Stimulated activated CD8-positive, alpha-beta memory T cell treated with anti-CD3 and anti-CD28 coated beads, Interleukin-12 subunit alpha, Interleukin-12 subunit beta, amount 100 ng/mL, for 24 hours (primary cell): Measurements from ENCODE around the gene CIB2.
A peak's percentile ranks its signal among the peaks of the same experiment; 100 is the strongest.

Experiments
- DNase-seq: peaks from one replicate; pipeline ENCODE4 v3.0.0-alpha.2; 2020; ENCODE audit errors: extremely low read depth

CIB2 gene

DNA sequence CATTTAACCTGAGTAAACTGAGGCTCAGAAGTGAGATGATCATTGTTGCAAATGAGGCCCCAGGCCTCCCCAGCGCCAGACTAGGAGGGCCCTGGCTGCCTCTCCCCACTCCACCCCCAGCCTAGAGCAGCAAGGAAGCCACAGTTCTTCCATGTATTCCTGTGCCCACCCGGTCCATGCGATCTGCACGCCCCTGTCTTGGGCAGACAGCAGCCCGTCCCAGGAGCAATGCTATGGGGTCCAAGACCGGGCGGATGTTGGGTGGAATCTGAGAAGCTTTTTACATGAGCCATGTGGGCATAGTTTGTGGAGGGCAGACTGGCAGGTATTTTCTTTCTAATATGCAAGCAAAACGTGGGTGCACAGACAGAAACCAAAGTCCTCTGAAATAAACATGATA, 23.8 kb downstream of the CIB2 start:
- DNase-seq, result no peak

DNA sequence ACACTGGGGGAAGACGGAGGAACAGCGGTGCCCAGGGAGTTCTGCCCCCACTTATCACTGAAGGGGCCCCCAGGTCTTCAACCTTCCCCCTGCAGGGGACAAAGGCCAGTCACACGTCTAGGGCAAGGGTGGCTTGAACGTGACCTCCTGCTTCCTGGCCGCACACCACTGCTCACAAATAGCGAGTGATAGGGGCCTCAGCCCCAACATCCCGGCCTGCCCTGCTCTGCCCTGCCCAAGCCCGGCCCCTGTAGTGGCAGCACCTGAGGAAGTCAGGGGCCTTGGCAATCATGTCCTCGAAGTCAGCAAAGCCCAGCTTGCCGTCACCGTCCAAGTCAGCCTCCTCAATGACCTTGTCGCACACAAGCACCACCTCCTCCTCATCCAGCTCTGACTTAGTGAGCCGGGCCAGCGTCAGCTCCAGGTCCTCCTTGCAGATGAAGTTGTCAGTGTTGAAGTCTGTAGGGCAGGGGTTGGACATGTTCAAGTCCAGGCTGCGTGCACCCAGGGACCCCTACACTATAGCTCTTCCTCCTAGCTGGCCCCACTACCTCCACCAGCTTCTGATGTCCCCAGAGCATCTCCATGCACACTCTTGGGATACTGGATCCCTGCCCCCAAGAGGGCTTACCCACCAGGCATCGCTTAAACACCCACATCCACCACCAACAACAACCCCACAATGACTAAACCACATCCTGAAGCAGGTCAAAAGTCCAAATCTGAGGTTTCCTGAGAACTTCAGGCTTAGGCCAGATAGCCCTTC, 25.6 kb downstream of the CIB2 start:
- DNase-seq, result no peak

DNA sequence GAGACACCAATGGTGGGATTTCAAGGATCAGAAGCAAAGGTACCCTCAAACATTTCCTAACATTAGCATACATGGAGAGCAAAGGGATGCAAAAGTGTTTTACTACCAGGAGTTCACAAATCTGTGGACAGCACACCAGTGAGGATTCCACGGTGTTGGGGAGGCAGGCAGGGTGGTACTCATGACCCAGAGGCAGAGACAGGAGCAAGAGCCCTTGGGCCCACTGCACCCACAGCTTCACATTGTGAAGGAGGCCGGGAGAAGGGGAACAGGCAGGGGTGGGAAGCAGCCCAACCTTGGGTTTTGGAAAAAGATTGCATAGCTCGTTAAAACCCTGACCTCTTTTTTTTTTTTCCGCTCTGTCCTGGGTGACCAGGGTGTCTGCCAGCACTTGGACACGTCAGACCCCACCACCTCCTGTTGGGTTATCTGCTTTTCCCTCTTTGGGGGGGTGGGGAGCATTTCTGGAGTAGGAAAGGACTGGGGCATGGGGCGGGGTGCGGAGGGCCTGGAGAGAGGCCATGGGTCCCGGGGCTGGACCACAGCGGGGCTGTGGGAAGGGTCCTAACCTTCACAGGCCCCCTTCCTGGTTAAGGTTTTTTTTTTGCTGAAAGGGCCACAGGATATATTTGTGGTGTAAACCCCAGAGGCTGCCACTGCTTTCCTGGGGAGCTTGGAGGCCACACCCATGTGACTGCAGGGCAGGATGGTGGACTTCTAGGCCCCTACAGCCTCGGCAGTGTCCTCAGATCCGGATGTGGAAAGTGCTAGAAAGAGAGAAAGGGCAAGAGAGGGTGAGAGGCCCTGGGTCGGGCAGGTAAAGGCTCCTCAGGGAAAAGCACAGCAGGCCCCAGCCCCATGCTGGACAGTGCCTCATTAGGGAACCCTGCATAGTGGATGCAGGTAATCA, 26.4 kb downstream of the CIB2 start:
- DNase-seq, result no peak

DNA sequence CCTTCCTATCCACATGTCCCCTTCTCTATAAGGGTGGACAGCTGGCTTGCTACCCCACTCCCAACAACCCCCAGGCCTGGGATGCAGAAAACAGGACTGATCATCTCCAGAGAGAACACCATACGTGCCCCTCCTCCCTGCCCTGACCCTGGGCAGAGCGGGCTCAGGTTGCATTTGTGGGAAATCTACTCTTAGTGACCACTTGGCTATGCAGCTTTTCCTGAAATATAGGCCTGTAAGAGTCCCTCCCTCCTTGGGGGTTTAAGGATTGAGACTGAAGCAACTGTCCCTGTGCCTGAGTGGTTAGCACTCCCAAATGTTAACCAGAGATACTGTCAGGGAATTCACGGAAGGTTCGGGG, 27.1 kb downstream of the CIB2 start:
- DNase-seq, result no peak

DNA sequence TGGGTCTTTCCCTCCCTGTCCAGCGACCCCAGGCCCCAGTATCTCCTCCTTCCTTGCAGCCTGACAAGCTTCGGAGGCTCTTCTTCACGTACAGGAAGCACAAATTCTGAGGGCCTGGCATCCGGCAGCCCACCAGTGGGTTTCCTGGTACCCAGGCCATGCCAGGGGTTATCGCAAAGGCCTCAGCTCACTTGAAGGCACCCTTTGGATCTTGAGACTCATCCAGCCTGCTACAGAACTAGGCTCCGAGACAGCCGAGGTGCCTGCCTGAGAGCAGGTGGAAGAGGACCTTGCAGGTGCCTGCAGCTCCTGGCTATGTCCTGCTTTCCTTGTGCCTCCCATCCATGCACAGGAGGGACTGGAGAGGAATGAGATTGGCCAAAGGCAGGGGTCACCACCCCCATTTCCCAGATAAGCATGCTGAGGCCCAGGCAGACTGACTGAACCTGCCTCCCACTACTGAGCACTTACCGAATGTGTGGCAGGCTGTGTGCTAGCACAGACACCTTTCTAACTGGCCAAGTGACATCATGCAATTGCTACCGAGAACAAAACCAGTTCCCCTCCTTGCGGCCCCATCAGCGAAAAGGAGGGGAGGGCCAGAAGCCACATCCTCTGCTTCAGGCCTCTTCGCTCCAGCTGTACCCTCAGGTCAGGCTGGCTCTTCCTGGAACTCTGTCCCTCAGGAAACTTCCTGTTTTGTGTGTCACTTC, 27.7 kb downstream of the CIB2 start:
- DNase-seq, result peak; percentile 23

DNA sequence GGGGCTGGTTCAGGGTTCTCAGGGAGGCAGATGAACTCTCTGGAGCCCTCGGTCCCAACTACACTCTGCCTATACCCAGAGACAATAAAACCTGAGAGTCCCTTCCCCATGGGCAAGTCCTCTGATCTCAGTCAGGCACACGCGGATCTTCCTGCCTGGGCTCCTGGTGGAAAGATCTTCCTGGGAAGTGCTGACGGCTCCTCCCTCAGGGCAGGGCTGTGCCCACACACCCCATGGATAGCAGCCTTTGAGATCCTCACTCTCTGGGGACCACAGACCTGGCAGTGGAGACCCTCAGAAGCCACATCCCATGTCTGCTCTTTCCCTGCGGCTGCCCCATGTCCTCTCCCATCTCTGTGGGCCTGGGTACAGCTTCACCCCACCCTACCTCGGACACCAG, 28.5 kb downstream of the CIB2 start:
- DNase-seq, result no peak

DNA sequence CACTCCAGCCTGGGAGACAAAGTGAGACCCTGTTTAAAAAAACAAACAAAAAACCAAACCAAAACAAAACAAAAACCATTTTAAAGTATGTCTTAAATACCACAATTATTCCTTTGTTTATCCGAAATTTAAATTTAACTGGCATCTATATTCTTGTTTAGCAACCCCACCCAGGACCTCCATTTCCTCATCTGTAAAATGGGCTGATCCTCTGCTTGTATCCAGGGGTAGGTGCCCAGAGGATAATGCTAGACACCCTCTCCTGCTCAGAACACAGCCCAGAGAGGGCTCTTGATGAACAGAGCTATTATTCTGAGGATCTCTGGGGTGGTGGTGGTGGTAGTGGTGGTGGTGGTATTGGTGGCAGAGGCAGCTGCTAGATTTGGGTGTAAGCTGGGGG, 29.0 kb downstream of the CIB2 start:
- DNase-seq, result no peak

DNA sequence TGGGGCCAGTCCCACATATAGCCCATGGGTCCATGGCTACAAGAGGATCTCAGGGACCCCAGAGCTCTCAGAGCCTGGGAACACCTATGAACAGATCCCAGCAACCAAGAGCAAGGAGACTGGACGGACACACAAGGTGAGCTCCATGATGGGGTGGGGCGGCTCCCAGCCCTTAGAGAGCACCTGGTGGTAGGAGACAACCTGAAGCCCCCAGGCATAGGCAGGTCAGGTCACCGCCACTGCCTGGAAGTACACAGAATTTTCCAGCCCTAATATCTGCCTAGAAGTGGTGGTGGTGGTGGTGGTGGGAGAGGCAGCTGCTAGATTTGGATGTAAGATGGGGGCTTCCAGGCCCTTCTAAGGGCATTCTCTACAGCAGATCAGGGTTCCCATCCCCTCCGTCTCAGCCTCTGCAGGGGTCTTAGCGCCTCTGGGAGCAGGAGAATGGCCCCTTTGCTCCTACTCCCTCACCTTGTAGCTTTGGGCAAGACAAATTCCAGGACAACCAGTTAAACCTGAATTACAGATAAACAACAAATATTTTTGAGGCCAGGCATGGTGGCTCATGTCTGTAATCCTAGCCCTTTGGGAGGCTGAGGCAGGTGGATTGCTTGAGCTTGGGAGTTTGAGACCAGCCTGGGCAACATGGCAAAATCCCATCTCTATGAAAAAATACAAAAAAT, 29.7 kb downstream of the CIB2 start:
- no peak for DNase-seq

DNA sequence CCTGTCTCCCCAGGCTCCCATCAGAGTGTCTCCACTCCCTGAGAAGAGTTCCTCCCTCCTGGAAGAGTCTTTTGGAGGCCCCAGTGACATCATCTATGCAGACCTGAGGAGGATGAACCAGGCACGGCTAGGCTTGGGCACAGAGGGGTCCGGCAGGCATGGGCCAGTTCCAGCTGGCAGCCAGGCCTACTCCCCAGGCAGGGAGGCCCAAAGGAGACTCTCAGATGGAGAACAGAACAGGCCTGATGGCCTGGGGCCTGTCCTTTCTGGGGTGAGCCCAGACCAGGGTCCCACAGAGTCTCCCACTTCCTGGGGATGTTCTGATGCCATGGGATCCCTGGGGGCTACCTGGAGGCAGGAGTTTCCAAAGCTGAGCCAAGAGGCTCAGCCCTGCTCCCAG, 30.4 kb downstream of the CIB2 start:
- no peak for DNase-seq

DNA sequence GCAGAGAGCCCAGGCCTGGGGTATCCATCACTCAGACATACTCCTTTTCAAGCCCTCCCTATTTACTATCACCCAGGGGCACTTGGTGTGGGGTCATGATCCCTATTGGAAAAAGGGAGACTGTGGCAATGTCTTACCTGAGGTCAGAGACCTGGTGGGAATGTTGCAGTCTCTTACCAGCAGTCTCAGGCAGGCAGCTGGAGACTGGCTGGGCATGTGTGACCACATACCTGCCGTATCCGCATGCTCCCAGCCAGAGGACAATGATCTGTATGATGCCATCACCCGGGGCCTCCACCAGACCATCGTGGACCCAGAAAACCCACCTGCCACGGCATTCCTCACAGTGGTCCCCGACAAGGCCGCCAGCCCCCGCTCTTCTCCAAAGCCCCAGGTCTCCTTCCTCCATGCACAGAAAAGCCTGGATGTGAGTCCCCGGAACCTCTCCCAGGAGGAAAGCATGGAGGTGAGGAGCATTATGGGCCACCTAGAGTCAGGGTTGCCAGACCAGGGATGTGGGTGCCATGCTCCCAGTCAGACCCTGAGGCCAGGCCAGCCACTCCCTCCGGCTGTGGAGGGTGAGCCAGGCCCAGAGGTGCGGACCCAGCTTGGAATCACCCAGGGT, 33.0 kb downstream of the CIB2 start:
- no peak for DNase-seq

DNA sequence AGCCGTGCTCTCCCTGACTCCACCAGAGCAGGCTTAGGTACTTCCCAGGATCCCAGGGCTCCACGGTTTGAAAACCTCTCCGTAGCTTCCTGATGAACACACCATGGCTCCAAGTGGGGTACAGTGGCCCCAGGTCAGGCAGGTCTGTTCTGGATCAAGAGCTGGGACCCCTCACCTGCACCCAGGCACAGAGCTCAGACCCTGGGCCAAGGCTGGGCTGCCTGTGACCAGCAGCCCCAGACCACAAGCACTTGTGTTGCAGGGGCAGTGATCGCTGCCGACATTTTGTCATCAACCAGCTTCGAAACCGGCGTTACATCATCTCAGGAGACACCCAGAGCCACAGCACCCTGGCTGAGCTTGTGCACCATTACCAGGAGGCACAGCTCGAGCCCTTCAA, 33.6 kb downstream of the CIB2 start:
- DNase-seq, result no peak

DNA sequence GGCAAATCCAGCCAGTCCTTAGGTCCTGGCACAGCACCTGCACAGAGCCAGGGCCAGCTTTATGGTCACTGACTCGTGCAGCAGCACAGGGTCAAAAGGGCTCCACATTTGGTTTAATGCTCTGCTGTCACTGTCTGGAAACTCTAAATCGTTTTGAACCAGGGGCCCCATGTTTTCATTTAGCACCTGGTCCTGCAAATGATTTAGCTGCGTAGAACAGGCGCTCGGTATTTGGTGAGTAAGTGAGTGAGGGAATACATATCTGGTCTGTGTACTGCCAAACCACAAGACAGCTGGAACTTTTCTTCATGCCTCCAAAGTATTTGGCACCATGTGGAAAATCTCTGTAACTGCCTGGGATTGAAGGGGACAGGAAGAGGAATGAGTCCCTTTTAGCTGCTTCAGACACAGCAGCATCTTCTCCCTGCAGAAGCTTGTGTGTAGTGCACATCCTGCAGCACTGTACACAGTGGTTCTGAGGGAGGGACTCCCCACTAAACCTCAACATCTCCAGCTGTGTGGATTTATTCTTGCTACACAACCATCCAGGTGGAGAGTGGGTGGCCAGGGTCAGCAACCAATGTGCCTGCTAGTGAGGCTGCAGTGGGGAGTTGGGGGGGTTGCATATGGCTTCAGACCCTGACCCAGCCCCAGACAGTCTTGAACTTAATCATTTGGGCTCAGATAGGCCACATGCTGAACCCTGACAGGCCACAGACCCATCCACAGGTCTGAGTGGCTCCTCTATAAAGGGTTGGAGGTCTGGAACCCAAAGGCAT, 37.8 kb downstream of the CIB2 start:
- no peak for DNase-seq

DNA sequence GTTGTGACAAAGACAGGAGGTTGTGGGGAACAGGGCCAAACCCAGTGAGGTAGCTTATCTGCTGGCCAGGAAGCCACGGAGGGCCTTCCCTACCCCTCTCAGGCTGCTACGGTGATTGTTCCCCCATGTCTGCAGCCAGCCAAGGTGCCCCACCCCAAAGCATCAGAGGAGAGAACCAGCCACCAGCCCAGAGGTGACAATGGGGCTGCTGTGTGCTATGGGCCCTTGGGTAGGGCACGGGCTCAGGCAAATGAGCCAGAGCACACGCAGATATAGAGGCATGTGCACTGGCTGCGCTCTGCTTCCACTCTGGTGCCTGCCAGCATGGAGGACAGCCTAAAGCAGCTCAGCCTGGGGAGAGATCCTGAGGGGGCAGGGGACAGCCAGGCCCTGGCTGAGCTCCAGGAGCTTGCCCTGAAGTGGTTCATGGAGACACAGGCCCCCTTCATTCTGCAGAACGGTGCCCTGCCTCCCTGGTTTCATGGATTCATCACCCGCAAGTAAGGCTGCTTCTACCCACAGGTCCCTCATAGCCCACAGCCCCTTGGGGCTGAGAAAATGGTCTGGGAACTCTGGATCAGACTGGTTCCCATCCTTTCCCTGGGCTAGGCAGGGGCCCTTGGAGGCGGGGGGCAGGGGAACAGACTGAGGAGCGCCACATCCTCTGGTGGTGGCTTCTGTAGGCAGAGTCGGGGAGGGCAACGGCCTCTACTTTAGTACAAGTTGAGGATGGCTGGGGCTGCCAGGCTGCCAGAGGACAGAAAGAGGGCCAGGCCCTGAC, 38.8 kb downstream of the CIB2 start, which contains the start of gene SH2D7:
Gene SH2D7, plus strand, starts transcription at position 301 of the 781 bp plus-strand sequence. Its CDS starts 24 bp downstream, at position 325.
- no peak for DNase-seq

DNA sequence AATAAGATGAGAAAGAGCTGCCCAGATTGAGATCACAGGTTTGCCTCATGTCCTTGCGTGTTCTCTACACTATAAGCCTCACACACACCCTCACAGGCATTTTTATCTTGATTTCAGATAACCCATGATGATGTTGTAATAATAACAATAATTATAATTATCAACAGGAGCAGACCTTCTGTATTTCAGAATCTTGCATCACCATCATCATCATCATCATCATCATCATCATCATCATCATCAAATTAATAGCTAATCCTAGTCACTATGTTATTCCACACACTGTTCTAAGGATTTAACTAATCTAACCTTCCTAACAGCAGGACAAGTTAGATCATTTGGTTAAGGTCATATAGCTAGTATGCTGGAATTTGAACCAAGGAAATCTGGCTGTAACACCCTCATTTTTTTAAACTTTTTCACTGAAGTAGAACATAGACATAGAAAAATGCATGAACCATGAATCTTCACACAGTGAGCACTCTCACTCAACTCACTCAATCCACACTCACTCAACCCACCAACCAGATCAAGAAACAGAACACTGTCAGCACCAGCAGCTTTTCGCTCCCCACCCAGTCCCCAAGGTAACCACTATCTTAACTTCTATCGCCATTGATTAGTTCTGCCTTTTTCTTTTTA, 40.7 kb downstream of the CIB2 start:
- no peak for DNase-seq

DNA sequence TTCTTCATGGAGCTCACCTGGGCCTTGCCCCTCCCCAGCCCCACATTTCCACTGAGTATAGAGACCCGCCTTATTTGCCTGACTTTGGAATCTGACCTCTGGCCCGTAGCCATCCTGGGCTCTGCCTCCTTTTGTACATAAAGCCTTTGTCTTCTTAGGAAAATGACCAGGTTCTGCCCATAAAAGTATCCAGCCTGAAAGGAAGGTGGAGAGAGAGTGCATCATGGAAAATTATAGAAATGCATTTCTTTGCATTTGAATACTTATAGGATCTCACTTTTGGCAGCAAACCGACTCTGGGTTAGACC, 42.5 kb downstream of the CIB2 start:
- no peak for DNase-seq

DNA sequence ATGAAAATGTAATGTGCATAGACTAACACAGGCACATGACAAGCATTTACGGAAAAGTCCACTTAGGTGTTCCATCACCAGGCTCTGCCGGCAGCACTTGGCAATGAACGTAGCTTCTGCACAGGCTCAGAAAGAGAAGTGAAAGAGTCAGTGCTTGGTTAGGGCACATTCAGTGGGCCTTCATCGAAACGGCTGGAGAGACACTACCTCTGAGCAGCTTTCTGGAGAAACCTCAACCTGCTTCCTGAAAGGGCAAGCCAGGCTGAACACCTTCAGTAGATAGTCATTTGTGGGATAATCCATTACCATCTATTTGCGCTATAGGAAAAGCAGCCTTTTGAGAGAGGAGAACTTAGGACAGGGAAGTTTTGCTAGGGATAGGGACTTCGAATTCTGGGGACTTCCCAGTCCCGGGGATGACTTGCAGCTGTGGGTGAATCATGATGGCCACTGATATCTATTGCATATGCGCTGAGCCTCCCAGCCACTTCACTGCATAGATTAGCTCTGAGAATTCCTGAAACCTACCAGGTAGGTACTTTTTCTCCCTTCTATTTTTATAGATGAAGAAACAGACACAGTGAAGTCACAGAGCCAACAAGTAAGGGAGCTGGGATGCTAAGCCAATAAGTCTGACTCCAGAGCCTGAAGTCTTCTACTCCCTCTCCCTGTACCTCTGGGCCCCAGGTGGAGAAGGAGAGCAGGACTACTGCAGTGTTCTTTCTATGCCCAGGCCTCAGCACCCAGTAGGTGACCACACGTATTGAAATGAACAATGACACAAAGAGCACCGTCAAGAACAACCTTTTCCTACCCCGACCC, 43.1 kb downstream of the CIB2 start:
- no peak for DNase-seq

DNA sequence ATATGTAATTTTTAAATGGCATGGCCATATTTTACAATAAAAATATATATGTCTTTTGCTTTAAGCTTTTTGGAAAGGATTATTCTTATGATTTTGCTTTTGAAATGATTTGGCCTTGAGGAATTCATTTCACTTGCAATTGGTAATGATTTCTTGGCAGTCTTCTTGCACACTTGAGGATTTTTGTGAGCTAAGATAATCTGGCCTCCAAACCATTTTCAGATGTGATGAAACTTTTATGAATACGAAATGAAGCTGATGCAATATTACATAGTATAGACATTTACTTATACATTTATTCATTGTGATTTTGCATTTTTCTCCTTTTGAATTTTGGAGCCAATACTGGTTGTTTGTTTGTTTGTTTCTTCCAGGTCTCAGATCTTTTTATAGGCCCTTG, 45.3 kb downstream of the CIB2 start:
- no peak for DNase-seq

DNA sequence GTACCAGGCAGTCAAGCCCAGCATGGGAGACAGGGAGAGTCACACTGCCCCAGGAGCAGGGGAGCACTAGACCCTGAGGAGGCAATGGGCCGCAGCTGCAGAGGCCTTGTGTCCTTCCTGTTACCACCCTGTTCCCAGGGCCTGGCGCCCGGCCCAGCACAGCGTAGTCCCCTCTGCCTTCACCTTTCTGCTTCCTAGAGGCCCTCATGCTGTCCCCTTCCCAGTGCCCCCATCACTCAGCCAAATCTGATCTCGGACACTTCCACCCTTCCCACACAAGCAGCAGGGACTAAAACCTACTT, 46.8 kb downstream of the CIB2 start:
- DNase-seq, result no peak
